HL-60 (cell line): ENCODE results near the gene ATE1.

Experiments used
- DNase-seq, 2 experiments: peaks; one replicate each; pipeline ENCODE4 v3.0.0-alpha.2; 2010 to 2020; ENCODE audit warnings: low read depth in 1 of 2, low spot score in 1 of 2
- H3K27ac ChIP-seq: fragments of 250-450 bp; sonication (Bioruptor Pico); replicated peaks from 2 replicates; pipeline ENCODE4 v1.5.1; 2020; ENCODE audit warnings: mild to moderate bottlenecking, moderate library complexity
- H3K27me3 ChIP-seq: fragments of 250-450 bp; sonication (Bioruptor Pico); 2 replicates; pipeline ENCODE4 v1.5.1; 2021; ENCODE audit warnings: mild to moderate bottlenecking, moderate library complexity; ENCODE audit not compliant: insufficient read depth, poor library complexity, severe bottlenecking
- H3K4me3 ChIP-seq: replicated peaks from 2 replicates; pipeline ENCODE4 v1.5.1; 2011; ENCODE audit warnings: mild to moderate bottlenecking, control low read depth, low read length; ENCODE audit not compliant: insufficient read depth
- GABPA ChIP-seq: IDR thresholded peaks from 2 replicates; pipeline ENCODE4 v1.6.1; 2012; ENCODE audit warnings: low read depth
- POLR2AphosphoS5 ChIP-seq: IDR thresholded peaks from 2 replicates; pipeline ENCODE4 v1.6.1; 2012; ENCODE audit warnings: low read depth
- SPI1 ChIP-seq: IDR thresholded peaks from 2 replicates; pipeline ENCODE4 v1.6.1; 2012; ENCODE audit warnings: low read depth, mild to moderate bottlenecking, borderline replicate concordance
- TF ChIP-seq, protein P1 (sequence below): IDR thresholded peaks from 2 replicates; pipeline ENCODE4 v1.6.1; 2012; ENCODE audit warnings: low read depth; ENCODE audit not compliant: insufficient replicate concordance
- TF ChIP-seq, protein P2 (sequence below): IDR thresholded peaks from one replicate; pipeline ENCODE4 v1.5.1; 2011; ENCODE audit warnings: low read length, control low read depth, inconsistent platforms; ENCODE audit not compliant: insufficient read depth

The ATE1 gene

DNA sequence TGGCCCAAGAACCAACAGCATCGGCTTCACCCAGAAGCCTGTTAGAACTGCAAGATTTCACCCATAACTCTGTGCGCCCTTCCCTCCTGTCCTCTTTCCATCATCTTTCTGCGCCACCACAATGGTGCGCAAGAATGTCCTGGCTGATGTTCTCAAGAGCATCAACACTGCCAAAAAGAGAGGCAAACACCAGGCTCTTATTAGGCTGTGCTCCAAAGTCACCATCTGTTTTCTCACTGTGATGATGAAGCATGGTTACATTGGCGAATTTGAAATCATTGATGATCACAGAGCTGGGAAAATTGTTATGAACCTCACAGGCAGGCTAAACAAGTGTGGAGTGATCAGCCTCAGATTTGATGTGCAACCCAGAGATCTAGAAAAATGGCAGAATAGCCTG is 214.3 kb downstream of the ATE1 start:
- no peak overlapping the region for H3K27ac ChIP-seq
- TF ChIP-seq GABPA (no peak), SPI1 (no peak), POLR2AphosphoS5 (no peak)
- TF ChIP-seq, protein P1, sequence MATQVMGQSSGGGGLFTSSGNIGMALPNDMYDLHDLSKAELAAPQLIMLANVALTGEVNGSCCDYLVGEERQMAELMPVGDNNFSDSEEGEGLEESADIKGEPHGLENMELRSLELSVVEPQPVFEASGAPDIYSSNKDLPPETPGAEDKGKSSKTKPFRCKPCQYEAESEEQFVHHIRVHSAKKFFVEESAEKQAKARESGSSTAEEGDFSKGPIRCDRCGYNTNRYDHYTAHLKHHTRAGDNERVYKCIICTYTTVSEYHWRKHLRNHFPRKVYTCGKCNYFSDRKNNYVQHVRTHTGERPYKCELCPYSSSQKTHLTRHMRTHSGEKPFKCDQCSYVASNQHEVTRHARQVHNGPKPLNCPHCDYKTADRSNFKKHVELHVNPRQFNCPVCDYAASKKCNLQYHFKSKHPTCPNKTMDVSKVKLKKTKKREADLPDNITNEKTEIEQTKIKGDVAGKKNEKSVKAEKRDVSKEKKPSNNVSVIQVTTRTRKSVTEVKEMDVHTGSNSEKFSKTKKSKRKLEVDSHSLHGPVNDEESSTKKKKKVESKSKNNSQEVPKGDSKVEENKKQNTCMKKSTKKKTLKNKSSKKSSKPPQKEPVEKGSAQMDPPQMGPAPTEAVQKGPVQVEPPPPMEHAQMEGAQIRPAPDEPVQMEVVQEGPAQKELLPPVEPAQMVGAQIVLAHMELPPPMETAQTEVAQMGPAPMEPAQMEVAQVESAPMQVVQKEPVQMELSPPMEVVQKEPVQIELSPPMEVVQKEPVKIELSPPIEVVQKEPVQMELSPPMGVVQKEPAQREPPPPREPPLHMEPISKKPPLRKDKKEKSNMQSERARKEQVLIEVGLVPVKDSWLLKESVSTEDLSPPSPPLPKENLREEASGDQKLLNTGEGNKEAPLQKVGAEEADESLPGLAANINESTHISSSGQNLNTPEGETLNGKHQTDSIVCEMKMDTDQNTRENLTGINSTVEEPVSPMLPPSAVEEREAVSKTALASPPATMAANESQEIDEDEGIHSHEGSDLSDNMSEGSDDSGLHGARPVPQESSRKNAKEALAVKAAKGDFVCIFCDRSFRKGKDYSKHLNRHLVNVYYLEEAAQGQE: no peak
- TF ChIP-seq, protein P2, sequence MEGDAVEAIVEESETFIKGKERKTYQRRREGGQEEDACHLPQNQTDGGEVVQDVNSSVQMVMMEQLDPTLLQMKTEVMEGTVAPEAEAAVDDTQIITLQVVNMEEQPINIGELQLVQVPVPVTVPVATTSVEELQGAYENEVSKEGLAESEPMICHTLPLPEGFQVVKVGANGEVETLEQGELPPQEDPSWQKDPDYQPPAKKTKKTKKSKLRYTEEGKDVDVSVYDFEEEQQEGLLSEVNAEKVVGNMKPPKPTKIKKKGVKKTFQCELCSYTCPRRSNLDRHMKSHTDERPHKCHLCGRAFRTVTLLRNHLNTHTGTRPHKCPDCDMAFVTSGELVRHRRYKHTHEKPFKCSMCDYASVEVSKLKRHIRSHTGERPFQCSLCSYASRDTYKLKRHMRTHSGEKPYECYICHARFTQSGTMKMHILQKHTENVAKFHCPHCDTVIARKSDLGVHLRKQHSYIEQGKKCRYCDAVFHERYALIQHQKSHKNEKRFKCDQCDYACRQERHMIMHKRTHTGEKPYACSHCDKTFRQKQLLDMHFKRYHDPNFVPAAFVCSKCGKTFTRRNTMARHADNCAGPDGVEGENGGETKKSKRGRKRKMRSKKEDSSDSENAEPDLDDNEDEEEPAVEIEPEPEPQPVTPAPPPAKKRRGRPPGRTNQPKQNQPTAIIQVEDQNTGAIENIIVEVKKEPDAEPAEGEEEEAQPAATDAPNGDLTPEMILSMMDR: no peak
- no peaks in the 10 kb centered on the region for H3K27me3 ChIP-seq

DNA sequence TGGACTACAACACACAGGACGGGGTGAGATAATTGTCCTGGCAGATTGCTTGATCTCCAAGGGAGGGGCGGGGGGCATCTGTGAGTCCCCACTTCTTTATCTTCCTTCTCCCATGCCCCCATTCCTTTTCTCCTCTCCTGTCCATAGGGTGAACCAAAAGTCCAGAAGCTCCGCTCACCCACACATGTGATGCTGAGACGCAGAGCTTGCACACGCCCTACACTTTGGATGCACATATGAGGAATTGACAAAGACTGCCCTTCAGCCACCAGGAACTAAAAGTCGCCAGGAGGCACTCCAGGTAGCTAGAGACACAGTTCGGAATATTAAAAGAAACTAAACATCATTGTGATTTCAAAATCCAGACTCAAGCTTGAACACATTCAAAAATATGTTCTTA is 216.9 kb downstream of the ATE1 start:
- no peak overlapping the region for H3K4me3 ChIP-seq
- TF ChIP-seq POLR2AphosphoS5 (no peak), SPI1 (no peak), GABPA (no peak)
- TF ChIP-seq, protein P2: no peak
- TF ChIP-seq, protein P1: no peak
- no peaks in the 10 kb centered on the region for H3K27me3 ChIP-seq
- DNase-seq: no peak
- no peak overlapping the region for H3K27ac ChIP-seq

More for the DNA sequence above, 214.3 kb downstream of the ATE1 start:
- H3K4me3 ChIP-seq: no peak overlapping the region
- DNase-seq: no peak

DNA sequence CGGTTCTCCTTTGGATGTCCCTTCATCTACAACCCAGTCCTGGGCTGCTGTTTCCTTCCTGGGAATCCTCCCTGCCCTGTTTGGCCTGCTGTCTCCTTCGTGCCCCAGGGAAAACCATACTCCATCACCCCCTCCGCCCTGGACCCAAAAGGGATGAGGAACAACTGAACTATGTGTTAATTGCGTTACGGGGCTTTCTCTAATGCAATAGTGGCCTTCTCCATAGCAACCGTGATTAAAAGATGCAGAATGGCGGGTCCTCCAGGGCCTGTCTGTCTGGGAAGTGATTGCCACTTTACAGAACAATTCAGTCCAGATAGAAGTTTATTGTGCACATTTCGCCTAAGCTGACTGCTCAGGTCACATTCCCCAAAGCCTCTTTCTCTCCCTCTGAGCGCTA is 217.6 kb downstream of the ATE1 start:
- H3K27ac ChIP-seq: no peak overlapping the region
- DNase-seq: no peak
- TF ChIP-seq POLR2AphosphoS5 (no peak), GABPA (no peak)
- TF ChIP-seq, protein P2: no peak
- no peak overlapping the region for H3K4me3 ChIP-seq
- no peaks in the 10 kb centered on the region for H3K27me3 ChIP-seq

DNA sequence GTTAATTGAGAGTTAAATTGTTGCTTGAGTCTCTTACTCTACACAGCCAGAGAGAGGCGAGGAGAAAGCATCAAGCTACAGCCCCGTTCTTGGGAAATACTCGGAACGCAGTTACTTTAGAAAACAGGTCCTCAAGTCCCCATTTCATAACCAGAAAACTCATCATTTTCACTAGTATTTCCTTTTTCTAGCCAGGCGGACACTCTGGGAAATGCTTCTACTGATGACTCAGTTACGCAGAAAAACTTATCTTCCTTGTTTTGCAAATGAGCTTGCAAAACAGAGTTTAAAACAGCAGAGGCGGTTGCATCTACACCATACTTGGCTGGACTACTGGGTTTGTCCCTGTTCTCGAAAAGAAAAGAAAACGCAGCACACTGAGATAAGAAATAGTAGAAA is 218.2 kb downstream of the ATE1 start:
- Histone ChIP-seq H3K27ac (no peak overlapping the region), H3K4me3 (no peak overlapping the region), H3K27me3 (no peaks in the 10 kb centered on the region)
- peak in 1 of 2 experiments; percentile 4 for DNase-seq
- TF ChIP-seq SPI1 (no peak), POLR2AphosphoS5 (no peak), GABPA (no peak)
- TF ChIP-seq, protein P2: no peak
- TF ChIP-seq, protein P1: no peak
